Measurements from ENCODE around the gene CDH13. TPM values are rescaled to one million over a fixed set of nuclear protein-coding genes. Genes with fewer than 3 reads are reported as not detected.

CDH13 gene
- total and polyA plus RNA-seq, 2 of the 8 experiments (the other 6 are each of a cell fraction or from before 2014, with no cell fraction given), result 2.3 to 2.4 TPM

GRCh38 chr16:83136419-83136818, 509.6 kb downstream of the CDH13 start (continued):
- TF ChIP-seq KDM4A (IDR thresholded peaks at IDR 0.05; ENCODE audit: low read depth, low read length, severe bottlenecking), result no peak
